HepG2 (cell line): ENCODE data around the gene KCTD14. TPM values are rescaled to one million over a fixed set of nuclear protein-coding genes. Genes with fewer than 3 reads are reported as not detected.

Experiments used
- CCAR2 ChIP-seq: fragments of 200-400 bp; formaldehyde crosslinking; optimal IDR thresholded peaks from 2 replicates; pipeline ENCODE3; 2018; ENCODE audit warnings: low read depth, mild to moderate bottlenecking, low read length, moderate library complexity
- HMG20B ChIP-seq: conservative IDR thresholded peaks from 2 replicates; pipeline ENCODE4 v1.6.1; 2016; ENCODE audit warnings: missing genetic modification reagents, missing compliant biosample characterization
- HOXA5 ChIP-seq: sonication (generic); formaldehyde crosslinking; IDR thresholded peaks from 2 replicates; pipeline ENCODE4 v1.4.0; 2020; ENCODE audit warnings: missing genetic modification reagents
- JDP2 ChIP-seq: sonication (generic); formaldehyde crosslinking; IDR thresholded peaks from 2 replicates; pipeline ENCODE4 v1.8.1; 2022; ENCODE audit warnings: missing genetic modification reagents, borderline replicate concordance
- MTF2 ChIP-seq: sonication (generic); formaldehyde crosslinking; IDR thresholded peaks from 2 replicates; pipeline ENCODE4 v1.5.0; 2020; ENCODE audit warnings: missing genetic modification reagents, borderline replicate concordance
- NONO ChIP-seq, 2 experiments: fragments of 450-650 bp in 1 of 2; sonication (generic) in 1 of 2; formaldehyde crosslinking in 1 of 2; IDR thresholded peaks in 1 of 2; conservative IDR thresholded peaks in 1 of 2; 2 replicates each; pipeline versions ENCODE4 v1.6.1 to v1.8.0; 2017 to 2022; ENCODE audit warnings: mild to moderate bottlenecking in 1 of 2, missing genetic modification reagents in 1 of 2, moderate library complexity in 1 of 2
- TEAD2 ChIP-seq: sonication (generic); formaldehyde crosslinking; IDR thresholded peaks from 2 replicates; pipeline ENCODE4 v1.9.0; 2021; ENCODE audit warnings: missing genetic modification reagents
- ZEB1 ChIP-seq: IDR thresholded peaks from 2 replicates; pipeline ENCODE4 v1.6.1; 2012; ENCODE audit warnings: mild to moderate bottlenecking, low read depth, inconsistent platforms; ENCODE audit not compliant: insufficient replicate concordance
- ZNF224 ChIP-seq: sonication (generic); formaldehyde crosslinking; IDR thresholded peaks from 2 replicates; pipeline ENCODE4 v1.5.0; 2020; ENCODE audit warnings: mild to moderate bottlenecking, missing genetic modification reagents
- ZNF460 ChIP-seq: sonication (generic); formaldehyde crosslinking; IDR thresholded peaks from 2 replicates; pipeline ENCODE4 v1.5.1; 2020; ENCODE audit warnings: missing genetic modification reagents, mild to moderate bottlenecking, borderline replicate concordance
- ZNF746 ChIP-seq: sonication (generic); formaldehyde crosslinking; IDR thresholded peaks from 2 replicates; pipeline ENCODE4 v1.8.0; 2022; ENCODE audit warnings: mild to moderate bottlenecking, missing genetic modification reagents
- polyA plus RNA-seq, 8 experiments: library from polyadenylated mRNA; depleted of rRNA in 3 of 8; stranded (reverse) in 7 of 8; unstranded in 1 of 8; fragments of >200 nt; fragmentation: Illumina TruSeq in 4 of 8; extraction: Trizol in 4 of 8; gene quantifications; 2 replicates each; pipeline versions ENCODE4 v1.2.1 to v1.2.3, GENCODE V29; 2011 to 2016; ENCODE audit warnings: low read depth in 4 of 8, missing spikeins in 1 of 8, mixed read lengths in 1 of 8; ENCODE audit not compliant: insufficient read depth in 1 of 8
- total RNA-seq, 5 experiments: library from RNA; depleted of rRNA; stranded (reverse); fragments of >200 nt; fragmentation: Illumina TruSeq; extraction: Trizol; gene quantifications; 2 replicates each; pipeline ENCODE4 v1.2.3, GENCODE V29; 2016; ENCODE audit warnings: low read depth in 1 of 5
- TF ChIP-seq, protein P1 (sequence below): sonication (generic); formaldehyde crosslinking; IDR thresholded peaks from 2 replicates; pipeline ENCODE4 v1.5.1; 2020; ENCODE audit warnings: mild to moderate bottlenecking, missing genetic modification reagents, moderate library complexity
- TF ChIP-seq, protein P2 (sequence below): IDR thresholded peaks from 2 replicates; pipeline ENCODE4 v1.6.1; 2016; ENCODE audit warnings: mild to moderate bottlenecking
- TF ChIP-seq, protein P3 (sequence below): sonication (generic); formaldehyde crosslinking; conservative IDR thresholded peaks from 2 replicates; pipeline ENCODE4 v1.4.0; 2020; ENCODE audit warnings: mild to moderate bottlenecking, missing genetic modification reagents, moderate library complexity
- TF ChIP-seq, protein P4 (sequence below): sonication (generic); IDR thresholded peaks from 2 replicates; pipeline ENCODE4 v1.6.1; 2016; ENCODE audit warnings: low read depth, borderline replicate concordance
- TF ChIP-seq, protein P5 (sequence below): sonication (generic); formaldehyde crosslinking; IDR thresholded peaks from 2 replicates; pipeline ENCODE4 v1.5.0; 2020; ENCODE audit warnings: mild to moderate bottlenecking, missing genetic modification reagents, borderline replicate concordance

The KCTD14 gene
- total and polyA plus RNA-seq, 2 of the 13 experiments (the other 11 are each of a cell fraction or from before 2014, with no cell fraction given), result 10.3 to 15.6 TPM

DNA sequence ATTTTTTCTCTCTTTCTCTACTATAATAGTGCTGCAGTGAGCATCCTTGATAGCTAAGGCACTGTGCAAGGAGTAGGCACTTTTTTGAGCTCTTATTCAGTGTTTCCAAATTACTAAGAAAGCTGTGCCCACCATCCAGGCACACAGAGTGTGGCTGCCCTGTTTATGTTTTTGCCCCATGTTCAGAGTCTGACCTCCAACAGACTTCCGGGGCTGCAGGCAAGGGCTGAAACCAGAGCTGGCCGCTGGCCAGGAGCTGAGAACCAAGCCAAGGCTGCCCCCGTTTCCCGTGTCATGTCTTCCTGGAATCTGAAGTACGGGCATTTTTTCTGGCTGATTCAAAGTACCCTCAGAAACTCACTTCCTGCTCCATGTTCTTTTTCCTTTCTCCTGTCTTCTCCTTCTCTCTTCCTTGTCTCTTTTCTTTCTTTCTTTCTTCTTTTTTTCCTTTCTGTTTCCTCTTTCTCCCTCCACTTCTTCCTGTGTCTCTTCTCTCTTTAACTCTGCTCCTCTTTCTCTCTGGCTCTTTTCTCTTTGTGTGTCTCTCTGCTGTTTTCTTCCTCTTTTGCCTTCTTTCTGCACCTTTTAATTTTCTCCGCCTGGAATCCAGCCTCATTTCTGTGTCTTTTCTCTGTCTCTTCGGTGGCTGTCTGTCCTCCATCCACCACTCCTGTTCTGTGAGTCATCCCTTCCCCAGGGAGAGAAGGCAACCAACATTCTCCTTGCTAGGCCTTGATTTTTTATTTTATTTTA lies 17.0 kb upstream of the KCTD14 start (continued):
- TF ChIP-seq, protein P1, sequence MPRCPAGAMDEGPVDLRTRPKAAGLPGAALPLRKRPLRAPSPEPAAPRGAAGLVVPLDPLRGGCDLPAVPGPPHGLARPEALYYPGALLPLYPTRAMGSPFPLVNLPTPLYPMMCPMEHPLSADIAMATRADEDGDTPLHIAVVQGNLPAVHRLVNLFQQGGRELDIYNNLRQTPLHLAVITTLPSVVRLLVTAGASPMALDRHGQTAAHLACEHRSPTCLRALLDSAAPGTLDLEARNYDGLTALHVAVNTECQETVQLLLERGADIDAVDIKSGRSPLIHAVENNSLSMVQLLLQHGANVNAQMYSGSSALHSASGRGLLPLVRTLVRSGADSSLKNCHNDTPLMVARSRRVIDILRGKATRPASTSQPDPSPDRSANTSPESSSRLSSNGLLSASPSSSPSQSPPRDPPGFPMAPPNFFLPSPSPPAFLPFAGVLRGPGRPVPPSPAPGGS (CRISPR knock-in tag), result no peak
- no peak for TF ChIP-seq JDP2 (CRISPR knock-in tag)
- TF ChIP-seq NONO (IDR thresholded peaks at IDR 0.05), result 0 out of 2 replicates have a peak, but pooled peaks have one; percentile 17
- no peak for TF ChIP-seq NONO (CRISPR knock-in tag; conservative IDR thresholded peaks at IDR 0.05)
- no peak for TF ChIP-seq HOXA5
- no peak for TF ChIP-seq HMG20B (CRISPR knock-in tag)
- TF ChIP-seq CCAR2, result no peak
- TF ChIP-seq, protein P2, sequence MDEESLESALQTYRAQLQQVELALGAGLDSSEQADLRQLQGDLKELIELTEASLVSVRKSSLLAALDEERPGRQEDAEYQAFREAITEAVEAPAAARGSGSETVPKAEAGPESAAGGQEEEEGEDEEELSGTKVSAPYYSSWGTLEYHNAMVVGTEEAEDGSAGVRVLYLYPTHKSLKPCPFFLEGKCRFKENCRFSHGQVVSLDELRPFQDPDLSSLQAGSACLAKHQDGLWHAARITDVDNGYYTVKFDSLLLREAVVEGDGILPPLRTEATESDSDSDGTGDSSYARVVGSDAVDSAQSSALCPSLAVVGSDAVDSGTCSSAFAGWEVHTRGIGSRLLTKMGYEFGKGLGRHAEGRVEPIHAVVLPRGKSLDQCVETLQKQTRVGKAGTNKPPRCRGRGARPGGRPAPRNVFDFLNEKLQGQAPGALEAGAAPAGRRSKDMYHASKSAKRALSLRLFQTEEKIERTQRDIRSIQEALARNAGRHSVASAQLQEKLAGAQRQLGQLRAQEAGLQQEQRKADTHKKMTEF (CRISPR knock-in tag), result peak; percentile 45; the same call in 1 of the 2 replicates
- TF ChIP-seq, protein P3, sequence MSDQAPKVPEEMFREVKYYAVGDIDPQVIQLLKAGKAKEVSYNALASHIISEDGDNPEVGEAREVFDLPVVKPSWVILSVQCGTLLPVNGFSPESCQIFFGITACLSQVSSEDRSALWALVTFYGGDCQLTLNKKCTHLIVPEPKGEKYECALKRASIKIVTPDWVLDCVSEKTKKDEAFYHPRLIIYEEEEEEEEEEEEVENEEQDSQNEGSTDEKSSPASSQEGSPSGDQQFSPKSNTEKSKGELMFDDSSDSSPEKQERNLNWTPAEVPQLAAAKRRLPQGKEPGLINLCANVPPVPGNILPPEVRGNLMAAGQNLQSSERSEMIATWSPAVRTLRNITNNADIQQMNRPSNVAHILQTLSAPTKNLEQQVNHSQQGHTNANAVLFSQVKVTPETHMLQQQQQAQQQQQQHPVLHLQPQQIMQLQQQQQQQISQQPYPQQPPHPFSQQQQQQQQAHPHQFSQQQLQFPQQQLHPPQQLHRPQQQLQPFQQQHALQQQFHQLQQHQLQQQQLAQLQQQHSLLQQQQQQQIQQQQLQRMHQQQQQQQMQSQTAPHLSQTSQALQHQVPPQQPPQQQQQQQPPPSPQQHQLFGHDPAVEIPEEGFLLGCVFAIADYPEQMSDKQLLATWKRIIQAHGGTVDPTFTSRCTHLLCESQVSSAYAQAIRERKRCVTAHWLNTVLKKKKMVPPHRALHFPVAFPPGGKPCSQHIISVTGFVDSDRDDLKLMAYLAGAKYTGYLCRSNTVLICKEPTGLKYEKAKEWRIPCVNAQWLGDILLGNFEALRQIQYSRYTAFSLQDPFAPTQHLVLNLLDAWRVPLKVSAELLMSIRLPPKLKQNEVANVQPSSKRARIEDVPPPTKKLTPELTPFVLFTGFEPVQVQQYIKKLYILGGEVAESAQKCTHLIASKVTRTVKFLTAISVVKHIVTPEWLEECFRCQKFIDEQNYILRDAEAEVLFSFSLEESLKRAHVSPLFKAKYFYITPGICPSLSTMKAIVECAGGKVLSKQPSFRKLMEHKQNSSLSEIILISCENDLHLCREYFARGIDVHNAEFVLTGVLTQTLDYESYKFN, result peak; percentile 71
- TF ChIP-seq, protein P4, sequence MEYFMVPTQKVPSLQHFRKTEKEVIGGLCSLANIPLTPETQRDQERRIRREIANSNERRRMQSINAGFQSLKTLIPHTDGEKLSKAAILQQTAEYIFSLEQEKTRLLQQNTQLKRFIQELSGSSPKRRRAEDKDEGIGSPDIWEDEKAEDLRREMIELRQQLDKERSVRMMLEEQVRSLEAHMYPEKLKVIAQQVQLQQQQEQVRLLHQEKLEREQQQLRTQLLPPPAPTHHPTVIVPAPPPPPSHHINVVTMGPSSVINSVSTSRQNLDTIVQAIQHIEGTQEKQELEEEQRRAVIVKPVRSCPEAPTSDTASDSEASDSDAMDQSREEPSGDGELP, result no peak
- TF ChIP-seq MTF2 (CRISPR knock-in tag), result no peak
- TF ChIP-seq, protein P5, sequence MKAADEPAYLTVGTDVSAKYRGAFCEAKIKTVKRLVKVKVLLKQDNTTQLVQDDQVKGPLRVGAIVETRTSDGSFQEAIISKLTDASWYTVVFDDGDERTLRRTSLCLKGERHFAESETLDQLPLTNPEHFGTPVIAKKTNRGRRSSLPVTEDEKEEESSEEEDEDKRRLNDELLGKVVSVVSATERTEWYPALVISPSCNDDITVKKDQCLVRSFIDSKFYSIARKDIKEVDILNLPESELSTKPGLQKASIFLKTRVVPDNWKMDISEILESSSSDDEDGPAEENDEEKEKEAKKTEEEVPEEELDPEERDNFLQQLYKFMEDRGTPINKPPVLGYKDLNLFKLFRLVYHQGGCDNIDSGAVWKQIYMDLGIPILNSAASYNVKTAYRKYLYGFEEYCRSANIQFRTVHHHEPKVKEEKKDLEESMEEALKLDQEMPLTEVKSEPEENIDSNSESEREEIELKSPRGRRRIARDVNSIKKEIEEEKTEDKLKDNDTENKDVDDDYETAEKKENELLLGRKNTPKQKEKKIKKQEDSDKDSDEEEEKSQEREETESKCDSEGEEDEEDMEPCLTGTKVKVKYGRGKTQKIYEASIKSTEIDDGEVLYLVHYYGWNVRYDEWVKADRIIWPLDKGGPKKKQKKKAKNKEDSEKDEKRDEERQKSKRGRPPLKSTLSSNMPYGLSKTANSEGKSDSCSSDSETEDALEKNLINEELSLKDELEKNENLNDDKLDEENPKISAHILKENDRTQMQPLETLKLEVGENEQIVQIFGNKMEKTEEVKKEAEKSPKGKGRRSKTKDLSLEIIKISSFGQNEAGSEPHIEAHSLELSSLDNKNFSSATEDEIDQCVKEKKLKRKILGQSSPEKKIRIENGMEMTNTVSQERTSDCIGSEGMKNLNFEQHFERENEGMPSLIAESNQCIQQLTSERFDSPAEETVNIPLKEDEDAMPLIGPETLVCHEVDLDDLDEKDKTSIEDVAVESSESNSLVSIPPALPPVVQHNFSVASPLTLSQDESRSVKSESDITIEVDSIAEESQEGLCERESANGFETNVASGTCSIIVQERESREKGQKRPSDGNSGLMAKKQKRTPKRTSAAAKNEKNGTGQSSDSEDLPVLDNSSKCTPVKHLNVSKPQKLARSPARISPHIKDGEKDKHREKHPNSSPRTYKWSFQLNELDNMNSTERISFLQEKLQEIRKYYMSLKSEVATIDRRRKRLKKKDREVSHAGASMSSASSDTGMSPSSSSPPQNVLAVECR (CRISPR knock-in tag), result no peak; the same call in 1 of the 2 replicates
- no peak for TF ChIP-seq ZEB1
- no peak for TF ChIP-seq TEAD2
- TF ChIP-seq ZNF224, result no peak
- no peak for TF ChIP-seq ZNF746
- no peak for TF ChIP-seq ZNF460 (CRISPR knock-in tag)
